SK-N-SH (cell line): ENCODE results near the gene GPR180.

Experiments used
- CTCF ChIP-seq: fragments of 200-600 bp; sonication (generic); IDR thresholded peaks from 2 replicates; pipeline ENCODE4 v1.6.1; 2017; ENCODE audit warnings: antibody characterized with exemption, mild to moderate bottlenecking, moderate library complexity
- FOSL2 ChIP-seq: IDR thresholded peaks from 2 replicates; pipeline ENCODE4 v1.4.0; 2012; ENCODE audit warnings: low read depth, mild to moderate bottlenecking, moderate library complexity, borderline replicate concordance
- FOXM1 ChIP-seq: IDR thresholded peaks from 2 replicates; pipeline ENCODE4 v1.4.0; 2012; ENCODE audit warnings: low read depth, mild to moderate bottlenecking
- GABPA ChIP-seq: IDR thresholded peaks from 2 replicates; pipeline ENCODE4 v1.4.0; 2012; ENCODE audit warnings: low read depth, mild to moderate bottlenecking
- MAX ChIP-seq: IDR thresholded peaks from 2 replicates; pipeline ENCODE4 v1.4.0; 2012; ENCODE audit warnings: low read depth
- POLR2AphosphoS5 ChIP-seq: IDR thresholded peaks from 2 replicates; pipeline ENCODE4 v1.6.1; 2012; ENCODE audit warnings: low read depth, low read length

- TF ChIP-seq POLR2AphosphoS5 (no peak), CTCF (no peak), FOXM1 (no peak), GABPA (no peak), MAX (no peak), FOSL2 (no peak)
Measured at GRCh38 chr13:94608586-94608985, 6.9 kb downstream of the GPR180 start.
